Measurements from ENCODE around the gene RSPO4. TPM values are rescaled to one million over a fixed set of nuclear protein-coding genes. Genes with fewer than 3 reads are reported as not detected.
"Not testable (repeated sequence)": the region's sequence is repeated elsewhere in the genome, so short reads cannot be mapped to it uniquely, and the experiment has no call there.

Gene RSPO4
- polyA plus RNA-seq, 2 of the 4 experiments (the other 2 are of a cell fraction), result not detected

- CTCF ChIA-PET, result interaction anchor here (1.0 to 3.6 kb wide), 3 partner anchors 23 to 121 kb away, joined by 4 to 19 read pairs (median 4); no protein-coding TSS in a partner anchor
Measured at GRCh38 chr20:987677-988076, 14.4 kb downstream of the RSPO4 start.

GRCh38 chr20:986733-987355 lies 15.3 kb downstream of the RSPO4 start:
- no peak for TF ChIP-seq CBX8 (IDR thresholded peaks at IDR 0.05)
- TF ChIP-seq JUN (IDR thresholded peaks at IDR 0.05), result no peak
- TF ChIP-seq, protein P1, sequence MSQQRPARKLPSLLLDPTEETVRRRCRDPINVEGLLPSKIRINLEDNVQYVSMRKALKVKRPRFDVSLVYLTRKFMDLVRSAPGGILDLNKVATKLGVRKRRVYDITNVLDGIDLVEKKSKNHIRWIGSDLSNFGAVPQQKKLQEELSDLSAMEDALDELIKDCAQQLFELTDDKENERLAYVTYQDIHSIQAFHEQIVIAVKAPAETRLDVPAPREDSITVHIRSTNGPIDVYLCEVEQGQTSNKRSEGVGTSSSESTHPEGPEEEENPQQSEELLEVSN (IDR thresholded peaks at IDR 0.05; ENCODE audit: borderline replicate concordance, low read depth), result no peak
- TF ChIP-seq RNF2 (IDR thresholded peaks at IDR 0.05; ENCODE audit: borderline replicate concordance, low read depth), result no peak
- TF ChIP-seq JUNB (IDR thresholded peaks at IDR 0.05), result no peak
- no peak for TF ChIP-seq RFX5 (IDR thresholded peaks at IDR 0.05)
- TF ChIP-seq MAFK (IDR thresholded peaks at IDR 0.05; ENCODE audit: partially characterized antibody), result no peak
- TF ChIP-seq POLR2A (IDR thresholded peaks at IDR 0.05; ENCODE audit: low read length), result no peak
- no peak overlapping the region for H3K4me2 ChIP-seq
- H3K9me3 ChIP-seq, result no peaks in the 10 kb centered on the region
- POLR2A ChIA-PET, result no interaction called here
- ATAC-seq (no peak; a peak in 1 of 6 replicates), DNase-seq (ENCODE audit: low read depth in 1 of 2, low spot score in 1 of 2) (no peak), FAIRE-seq (no peak)
- no peak overlapping the region for H3K4me3 ChIP-seq
- CTCF ChIA-PET, result interaction anchor here (0.6 to 3.6 kb wide), 9 partner anchors 12 to 226 kb away, joined by 3 to 19 read pairs (median 3); no protein-coding TSS in a partner anchor
- WGBS (ENCODE audit: missing lambda C conversion rate), result 64% methylated on average over 4 of the region's 4 CpGs
- no peaks in the 10 kb centered on the region for H3K4me1 ChIP-seq
- no peak overlapping the region for H3K27ac ChIP-seq

More at GRCh38 chr20:987677-988076, 14.4 kb downstream of the RSPO4 start:
- DNase-seq (ENCODE audit: low read depth in 1 of 2, low spot score in 1 of 2), result no peak
- Histone ChIP-seq H3K4me2 (no peak overlapping the region), H3K4me1 (no peaks in the 10 kb centered on the region), H3K4me3 (no peak overlapping the region), H3K9me3 (no peaks in the 10 kb centered on the region), H3K27ac (no peak overlapping the region)
- WGBS (ENCODE audit: missing lambda C conversion rate), result 9% methylated on average over 2 of the region's 2 CpGs
- POLR2A ChIA-PET, result no interaction called here
- no peak for TF ChIP-seq HMGXB4 (CRISPR knock-in tag; IDR thresholded peaks at IDR 0.05; ENCODE audit: borderline replicate concordance)
- no peak for TF ChIP-seq CEBPB (IDR thresholded peaks at IDR 0.05)
- no peak for TF ChIP-seq RAD21 (conservative IDR thresholded peaks at IDR 0.05 in 1 of 2, IDR thresholded peaks at IDR 0.05 in 1 of 2)
- TF ChIP-seq HOXB5 (CRISPR knock-in tag; IDR thresholded peaks at IDR 0.05), result no peak
- TF ChIP-seq, protein P2, sequence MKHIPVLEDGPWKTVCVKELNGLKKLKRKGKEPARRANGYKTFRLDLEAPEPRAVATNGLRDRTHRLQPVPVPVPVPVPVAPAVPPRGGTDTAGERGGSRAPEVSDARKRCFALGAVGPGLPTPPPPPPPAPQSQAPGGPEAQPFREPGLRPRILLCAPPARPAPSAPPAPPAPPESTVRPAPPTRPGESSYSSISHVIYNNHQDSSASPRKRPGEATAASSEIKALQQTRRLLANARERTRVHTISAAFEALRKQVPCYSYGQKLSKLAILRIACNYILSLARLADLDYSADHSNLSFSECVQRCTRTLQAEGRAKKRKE (CRISPR knock-in tag; IDR thresholded peaks at IDR 0.05; ENCODE audit: low read depth), result no peak
- TF ChIP-seq RCOR1 (IDR thresholded peaks at IDR 0.05; ENCODE audit: low read depth, low read length), result no peak
- no peak for TF ChIP-seq PBX3 (IDR thresholded peaks at IDR 0.05)
- TF ChIP-seq, protein P3, sequence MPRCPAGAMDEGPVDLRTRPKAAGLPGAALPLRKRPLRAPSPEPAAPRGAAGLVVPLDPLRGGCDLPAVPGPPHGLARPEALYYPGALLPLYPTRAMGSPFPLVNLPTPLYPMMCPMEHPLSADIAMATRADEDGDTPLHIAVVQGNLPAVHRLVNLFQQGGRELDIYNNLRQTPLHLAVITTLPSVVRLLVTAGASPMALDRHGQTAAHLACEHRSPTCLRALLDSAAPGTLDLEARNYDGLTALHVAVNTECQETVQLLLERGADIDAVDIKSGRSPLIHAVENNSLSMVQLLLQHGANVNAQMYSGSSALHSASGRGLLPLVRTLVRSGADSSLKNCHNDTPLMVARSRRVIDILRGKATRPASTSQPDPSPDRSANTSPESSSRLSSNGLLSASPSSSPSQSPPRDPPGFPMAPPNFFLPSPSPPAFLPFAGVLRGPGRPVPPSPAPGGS (IDR thresholded peaks at IDR 0.05), result no peak
- TF ChIP-seq ZFP36 (IDR thresholded peaks at IDR 0.05; ENCODE audit: borderline replicate concordance, partially characterized antibody), result no peak
- no peak for TF ChIP-seq RNF2 (IDR thresholded peaks at IDR 0.05; ENCODE audit: borderline replicate concordance, low read depth)
- no peak for TF ChIP-seq TP53 (CRISPR knock-in tag; IDR thresholded peaks at IDR 0.05)
- no peak for TF ChIP-seq HOXA7 (CRISPR knock-in tag; IDR thresholded peaks at IDR 0.05)
- no peak for TF ChIP-seq ESRRA (IDR thresholded peaks at IDR 0.05; ENCODE audit: borderline replicate concordance, low read length)
- no peak for TF ChIP-seq MAX (IDR thresholded peaks at IDR 0.05)
- TF ChIP-seq JUN (IDR thresholded peaks at IDR 0.05), result no peak
- TF ChIP-seq NFE2L2 (conservative IDR thresholded peaks at IDR 0.05; ENCODE audit: low read length), result no peak
- TF ChIP-seq HDAC2 (IDR thresholded peaks at IDR 0.05), result no peak
- no peak for TF ChIP-seq RARB (CRISPR knock-in tag; IDR thresholded peaks at IDR 0.05)
- ATAC-seq, result no peak
- no peak for FAIRE-seq

DNA sequence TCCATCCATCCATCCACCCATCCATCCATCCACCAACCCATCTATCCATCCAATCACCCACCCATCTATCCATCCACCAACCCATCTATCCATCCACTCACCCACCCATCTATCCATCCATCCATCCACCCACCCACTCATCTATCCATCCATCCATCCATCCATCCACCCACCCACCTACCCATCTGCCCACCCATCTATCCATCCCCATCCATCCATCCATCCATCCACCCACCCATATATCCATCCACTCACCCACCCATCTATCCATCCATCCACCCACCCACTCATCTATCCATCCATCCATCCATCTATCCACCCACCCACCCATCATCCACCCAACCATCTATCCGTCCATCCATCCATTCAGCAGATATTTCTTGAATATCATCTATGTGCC lies 17.1 kb downstream of the RSPO4 start:
- H3K27ac ChIP-seq; H3K9me3 ChIP-seq; H3K4me1 ChIP-seq; POLR2A ChIA-PET; FAIRE-seq; H3K4me2 ChIP-seq; ATAC-seq; DNase-seq (ENCODE audit: low read depth in 1 of 2, low spot score in 1 of 2); H3K4me3 ChIP-seq: not testable (repeated sequence)
- CTCF ChIA-PET, result interaction anchor here (4.4 kb wide), 1 partner anchor 29 kb away, joined by 22 read pairs; no protein-coding TSS in a partner anchor
- 27% methylated on average over 1 of the region's 1 CpG for WGBS (ENCODE audit: missing lambda C conversion rate)

Data from A549 (cell line).